Esophagus (tissue), 2 donors: ENCODE measurements around the gene TTBK1. TPM values are rescaled to one million over a fixed set of nuclear protein-coding genes. Genes with fewer than 3 reads are reported as not detected.
"Not testable (repeated sequence)": the region's sequence is repeated elsewhere in the genome, so short reads cannot be mapped to it uniquely, and the experiment has no call there.

Experiments used
- H3K27ac ChIP-seq, 2 donors: one replicate each; pipeline ENCODE4 v1.5.1; 2013; ENCODE audit warnings: low read depth in 2 of 2, mild to moderate bottlenecking in 2 of 2, inconsistent platforms in 1 of 2, low read length in 1 of 2, moderate library complexity in 1 of 2
- H3K27me3 ChIP-seq, 2 donors: one replicate each; pipeline ENCODE4 v1.6.1; 2013; ENCODE audit warnings: low read length in 2 of 2, control low read depth in 1 of 2, mild to moderate bottlenecking in 1 of 2; ENCODE audit not compliant: insufficient read depth in 2 of 2, control insufficient read depth in 1 of 2
- H3K36me3 ChIP-seq, 2 donors: one replicate each; pipeline ENCODE4 v1.6.1; 2013; ENCODE audit warnings: low read length in 1 of 2; ENCODE audit not compliant: control insufficient read depth in 2 of 2, insufficient read depth in 2 of 2
- H3K4me1 ChIP-seq, 2 donors: one replicate each; pipeline ENCODE4 v1.6.1; 2013; ENCODE audit warnings: low read length in 1 of 2; ENCODE audit not compliant: control insufficient read depth in 2 of 2, insufficient read depth in 2 of 2
- H3K4me3 ChIP-seq, 2 donors: one replicate each; pipeline ENCODE4 v1.5.1; 2013; ENCODE audit warnings: low read length in 2 of 2, mild to moderate bottlenecking in 2 of 2, low read depth in 1 of 2, moderate library complexity in 1 of 2
- H3K9me3 ChIP-seq, 2 donors: one replicate each; pipeline ENCODE4 v1.6.1; 2013; ENCODE audit warnings: mild to moderate bottlenecking in 2 of 2, low read depth in 1 of 2, low read length in 1 of 2, moderate library complexity in 1 of 2; ENCODE audit not compliant: control insufficient read depth in 2 of 2, insufficient read depth in 1 of 2
- WGBS, 2 donors: extraction: QIAGEN DNeasy Blood & Tissue Kit; methylation state at CpG; one replicate each; pipeline ENCODE4 v1.1.7; 2013; 5-methylcytosine and 5-hydroxymethylcytosine counted together
- polyA plus RNA-seq, 2 donors: library from polyadenylated mRNA; stranded (reverse); fragments of 200-250 nt; gene quantifications; one replicate each; pipeline ENCODE4 v1.2.3, GENCODE V29; 2013
- donor health status: healthy with polysubstance abuse.
- donor health status: Bipolar disorder and iron deficiency.

TTBK1 gene
- polyA plus RNA-seq, 2 donors, result 0.02 TPM

DNA sequence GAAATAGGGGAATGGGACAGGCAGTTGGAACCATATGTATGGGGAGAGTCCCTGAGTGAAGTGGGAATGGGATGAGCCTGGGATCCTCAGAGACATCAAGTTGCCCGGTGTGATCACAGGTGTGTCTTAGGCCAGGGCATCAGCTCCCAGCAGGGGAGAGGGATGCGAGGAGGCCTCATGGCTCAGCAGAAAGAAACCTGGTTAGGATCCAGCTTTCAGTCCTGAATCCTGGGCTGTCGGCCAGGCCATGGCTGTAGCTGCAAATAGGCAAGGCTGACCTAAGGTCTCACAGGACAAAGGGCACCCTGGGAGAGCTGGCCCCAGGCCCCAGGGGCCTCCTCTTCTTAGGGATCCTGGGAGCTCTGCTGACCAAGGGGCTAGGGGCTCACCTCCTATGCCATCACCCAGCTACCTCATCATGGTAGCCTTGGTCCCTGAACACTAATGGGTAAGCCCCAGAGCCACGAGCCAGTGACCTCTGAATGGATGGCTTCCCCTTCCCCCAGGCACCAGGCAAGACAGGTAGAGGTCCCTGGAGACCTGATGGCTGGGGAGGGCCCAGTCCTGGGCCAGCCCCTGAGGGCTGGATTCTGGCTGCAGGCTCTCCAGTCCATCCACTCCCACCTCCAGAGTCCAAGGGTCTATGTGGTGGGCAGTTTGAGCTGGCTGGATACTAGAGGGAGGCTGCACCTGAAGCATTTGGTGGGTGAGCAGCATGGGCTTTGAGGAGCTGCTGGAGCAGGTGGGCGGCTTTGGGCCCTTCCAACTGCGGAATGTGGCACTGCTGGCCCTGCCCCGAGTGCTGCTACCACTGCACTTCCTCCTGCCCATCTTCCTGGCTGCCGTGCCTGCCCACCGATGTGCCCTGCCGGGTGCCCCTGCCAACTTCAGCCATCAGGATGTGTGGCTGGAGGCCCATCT is 54.6 kb downstream of the TTBK1 start, which contains the start of gene SLC22A7:
SLC22A7 (plus strand) TSS at position 617 of the 921 bp plus-strand sequence; CDS start at position 716, 99 bp downstream.
- Histone ChIP-seq H3K4me3 (no peak within 1 kb of the TSS), H3K36me3 (no peaks in the 10 kb centered on the region), H3K9me3 (peaks cover 0 to 3% of the 10 kb centered on the region in 2 donors), H3K27me3 (no peaks in the 10 kb centered on the region), H3K4me1 (no peaks in the 10 kb centered on the region), H3K27ac (no peak within 1 kb of the TSS)
- WGBS, 2 donors, result 69 to 70% methylated on average over 10 of the region's 10 CpGs

DNA sequence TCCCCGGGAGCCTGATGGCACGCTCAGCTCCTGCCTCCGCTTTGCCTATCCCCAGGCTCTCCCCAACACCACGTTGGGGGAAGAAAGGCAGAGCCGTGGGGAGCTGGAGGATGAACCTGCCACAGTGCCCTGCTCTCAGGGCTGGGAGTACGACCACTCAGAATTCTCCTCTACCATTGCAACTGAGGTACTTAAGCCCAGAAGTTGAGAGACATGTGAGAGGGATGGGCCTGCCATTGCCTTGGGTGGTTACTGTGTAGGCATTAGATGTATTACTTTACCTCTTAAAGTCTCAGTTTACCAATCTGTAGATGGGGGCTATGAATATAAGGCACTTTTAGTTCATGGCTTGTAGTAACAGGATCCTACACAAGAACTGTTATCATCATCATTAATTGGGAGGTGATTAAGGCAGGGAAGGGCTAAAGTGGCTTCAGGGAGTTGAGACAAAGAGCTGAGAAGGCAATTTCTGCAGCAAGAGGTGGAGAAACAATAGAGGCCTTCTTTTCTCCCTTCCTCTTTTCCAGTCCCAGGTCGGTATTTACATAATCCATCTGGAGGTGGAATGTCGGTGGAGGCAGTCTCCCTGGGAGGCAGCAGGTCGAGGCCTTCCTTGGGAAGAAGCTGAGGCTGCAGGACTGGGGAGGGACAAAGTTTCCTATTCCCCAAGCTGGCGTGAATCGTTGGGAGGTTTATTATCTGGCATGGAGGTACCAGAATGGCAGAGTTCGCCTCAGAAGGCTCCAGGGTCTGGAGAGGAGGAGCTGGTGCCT is 55.5 kb downstream of the TTBK1 start:
- Histone ChIP-seq H3K27me3 (no peaks in the 10 kb centered on the region), H3K4me1 (no peaks in the 10 kb centered on the region), H3K9me3 (peaks cover 0 to 3% of the 10 kb centered on the region in 2 donors), H3K27ac (no peak overlapping the region), H3K36me3 (no peaks in the 10 kb centered on the region), H3K4me3 (no peak overlapping the region)
- WGBS, 2 donors, result 73% methylated on average over 12 of the region's 12 CpGs

- Histone ChIP-seq H3K9me3 (peaks cover 0 to under 1% of the 10 kb centered on the region in 2 donors), H3K36me3 (no peaks in the 10 kb centered on the region)
- 78 to 81% methylated on average over 18 of the region's 18 CpGs for WGBS, 2 donors
Measured at GRCh38 chr6:43299338-43300293, 56.3 kb downstream of the TTBK1 start.

DNA sequence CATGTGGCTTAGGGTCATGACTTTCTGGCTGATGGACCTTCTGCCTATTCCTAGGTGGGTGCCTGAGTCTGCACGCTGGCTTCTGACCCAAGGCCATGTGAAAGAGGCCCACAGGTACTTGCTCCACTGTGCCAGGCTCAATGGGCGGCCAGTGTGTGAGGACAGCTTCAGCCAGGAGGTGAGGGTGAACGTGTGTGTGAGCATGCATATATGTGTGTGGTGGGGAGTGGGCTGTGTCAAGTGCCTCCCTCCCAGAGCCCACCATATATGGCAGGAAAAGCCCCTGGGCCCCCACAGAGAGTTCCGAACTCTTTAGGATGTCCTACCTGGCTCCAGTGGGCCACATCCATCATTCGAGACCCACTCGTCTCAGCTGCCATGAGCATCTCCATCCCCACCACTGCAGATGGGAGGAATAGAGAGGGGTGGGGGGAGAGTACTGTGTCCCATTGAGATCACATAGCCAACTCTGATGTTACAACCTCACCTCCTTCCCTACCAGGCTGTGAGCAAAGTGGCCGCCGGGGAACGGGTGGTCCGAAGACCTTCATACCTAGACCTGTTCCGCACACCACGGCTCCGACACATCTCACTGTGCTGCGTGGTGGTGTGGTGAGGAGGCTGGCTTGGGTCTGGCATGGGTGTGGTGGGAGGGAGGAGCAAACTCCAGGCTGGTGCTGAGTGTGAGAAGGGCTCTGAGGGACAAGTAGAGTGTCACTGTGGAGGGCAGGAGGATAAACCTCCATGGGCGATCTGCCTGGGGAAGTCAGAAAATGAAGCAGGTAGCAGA is 58.0 kb downstream of the TTBK1 start:
- WGBS, 2 donors, result 83 to 87% methylated on average over 15 of the region's 15 CpGs
- H3K36me3 ChIP-seq, result no peaks in the 10 kb centered on the region
- no peaks in the 10 kb centered on the region for H3K9me3 ChIP-seq
- no peaks in the 10 kb centered on the region for H3K27me3 ChIP-seq
- H3K4me1 ChIP-seq, result no peaks in the 10 kb centered on the region
- no peak overlapping the region for H3K4me3 ChIP-seq
- no peak overlapping the region for H3K27ac ChIP-seq

More at GRCh38 chr6:43299338-43300293, 56.3 kb downstream of the TTBK1 start:
- H3K4me3 ChIP-seq, result no peak overlapping the region
- no peaks in the 10 kb centered on the region for H3K27me3 ChIP-seq
- H3K27ac ChIP-seq, result no peak overlapping the region
- no peaks in the 10 kb centered on the region for H3K4me1 ChIP-seq

DNA sequence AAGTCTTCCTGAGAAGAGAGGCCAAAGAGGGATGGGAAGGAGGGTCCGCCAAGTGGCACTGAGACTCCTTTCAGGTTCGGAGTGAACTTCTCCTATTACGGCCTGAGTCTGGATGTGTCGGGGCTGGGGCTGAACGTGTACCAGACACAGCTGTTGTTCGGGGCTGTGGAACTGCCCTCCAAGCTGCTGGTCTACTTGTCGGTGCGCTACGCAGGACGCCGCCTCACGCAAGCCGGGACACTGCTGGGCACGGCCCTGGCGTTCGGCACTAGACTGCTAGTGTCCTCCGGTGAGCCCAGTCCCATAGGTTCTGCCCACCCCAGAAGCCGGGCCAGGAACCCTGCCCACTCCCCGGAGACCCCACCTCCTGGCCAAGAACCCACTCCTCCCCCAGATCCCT is 58.8 kb downstream of the TTBK1 start:
- Histone ChIP-seq H3K27me3 (no peaks in the 10 kb centered on the region), H3K4me1 (no peaks in the 10 kb centered on the region), H3K9me3 (no peaks in the 10 kb centered on the region), H3K4me3 (no peak overlapping the region), H3K27ac (no peak overlapping the region), H3K36me3 (no peaks in the 10 kb centered on the region)
- WGBS, 2 donors, result 86 to 89% methylated on average over 16 to 19 of the region's 19 CpGs

DNA sequence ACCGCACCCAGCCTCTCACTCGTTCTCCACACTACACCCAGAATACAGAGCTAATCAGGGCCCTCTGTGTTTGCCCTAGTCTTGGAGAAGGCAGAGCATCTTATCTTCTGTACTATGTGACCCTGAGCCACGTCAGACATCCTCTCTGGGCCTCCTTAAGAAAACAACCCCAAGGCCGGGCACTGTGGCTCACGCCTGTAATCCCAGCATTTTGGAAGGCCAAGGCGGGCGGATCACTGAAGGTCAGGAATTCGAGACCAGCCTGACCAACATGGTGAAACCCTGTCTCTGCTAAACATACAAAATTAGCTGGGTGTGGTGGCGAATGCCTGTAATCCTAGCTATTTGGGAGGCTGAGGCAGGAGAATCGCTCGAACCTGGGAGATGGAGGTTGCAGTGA is 59.7 kb downstream of the TTBK1 start:
- not testable (repeated sequence) for H3K9me3 ChIP-seq, H3K4me3 ChIP-seq, H3K36me3 ChIP-seq, H3K27me3 ChIP-seq, H3K27ac ChIP-seq, H3K4me1 ChIP-seq
- 87 to 90% methylated on average over 11 of the region's 11 CpGs for WGBS, 2 donors

DNA sequence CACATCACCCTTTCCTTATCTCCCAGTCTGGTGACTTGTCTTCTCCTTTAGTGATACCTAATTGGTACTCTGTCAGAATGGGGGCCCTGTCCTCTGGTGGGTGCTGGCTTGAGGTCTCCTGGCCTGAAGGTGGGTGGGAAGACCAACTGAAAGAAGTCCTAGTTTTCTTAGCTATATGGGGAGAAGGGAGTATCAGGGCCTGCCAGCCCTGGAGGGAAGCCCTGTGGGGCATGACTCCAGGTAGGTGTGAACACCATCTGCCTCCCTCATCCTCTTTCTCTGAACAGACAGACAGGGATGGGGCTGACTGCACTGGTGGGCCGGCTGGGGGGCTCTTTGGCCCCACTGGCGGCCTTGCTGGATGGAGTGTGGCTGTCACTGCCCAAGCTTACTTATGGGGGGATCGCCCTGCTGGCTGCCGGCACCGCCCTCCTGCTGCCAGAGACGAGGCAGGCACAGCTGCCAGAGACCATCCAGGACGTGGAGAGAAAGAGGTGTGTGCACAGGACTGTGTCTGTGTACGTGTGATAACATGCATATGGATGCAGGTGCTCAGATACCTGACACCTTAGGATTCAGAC is 60.6 kb downstream of the TTBK1 start:
- H3K4me1 ChIP-seq, result peaks cover 5 to 6% of the 10 kb centered on the region in 2 donors
- no peaks in the 10 kb centered on the region for H3K36me3 ChIP-seq
- 63 to 66% methylated on average over 8 of the region's 8 CpGs for WGBS, 2 donors
- no peaks in the 10 kb centered on the region for H3K27me3 ChIP-seq
- H3K9me3 ChIP-seq, result no peaks in the 10 kb centered on the region
- H3K4me3 ChIP-seq, result no peak overlapping the region
- no peak overlapping the region for H3K27ac ChIP-seq

DNA sequence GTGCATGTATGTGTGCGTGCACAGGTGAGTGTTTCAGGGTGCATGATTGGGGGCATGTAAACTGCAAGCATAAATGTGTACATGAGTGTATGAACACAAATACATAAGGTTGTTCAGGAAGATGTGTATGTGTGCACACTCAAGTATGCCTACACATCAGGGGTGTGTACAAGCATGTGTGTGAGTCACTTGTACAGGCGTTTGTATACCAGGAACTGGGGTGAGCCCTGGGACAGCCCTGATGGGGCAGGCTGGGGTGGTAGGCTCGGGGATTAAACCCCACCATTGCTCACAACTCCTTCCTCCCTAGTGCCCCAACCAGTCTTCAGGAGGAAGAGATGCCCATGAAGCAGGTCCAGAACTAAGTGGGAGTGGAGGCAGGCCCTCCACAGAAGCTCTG is 61.1 kb downstream of the TTBK1 start:
- WGBS, 2 donors, result 52 to 59% methylated on average over 3 of the region's 3 CpGs
- peaks cover 5 to 6% of the 10 kb centered on the region in 2 donors for H3K4me1 ChIP-seq
- no peaks in the 10 kb centered on the region for H3K27me3 ChIP-seq

More for the DNA sequence above, 61.1 kb downstream of the TTBK1 start:
- Histone ChIP-seq H3K4me3 (no peak overlapping the region), H3K27ac (no peak overlapping the region), H3K9me3 (no peaks in the 10 kb centered on the region), H3K36me3 (no peaks in the 10 kb centered on the region)
